Measurements from ENCODE around the gene SLC17A8.

SLC17A8 gene

DNA sequence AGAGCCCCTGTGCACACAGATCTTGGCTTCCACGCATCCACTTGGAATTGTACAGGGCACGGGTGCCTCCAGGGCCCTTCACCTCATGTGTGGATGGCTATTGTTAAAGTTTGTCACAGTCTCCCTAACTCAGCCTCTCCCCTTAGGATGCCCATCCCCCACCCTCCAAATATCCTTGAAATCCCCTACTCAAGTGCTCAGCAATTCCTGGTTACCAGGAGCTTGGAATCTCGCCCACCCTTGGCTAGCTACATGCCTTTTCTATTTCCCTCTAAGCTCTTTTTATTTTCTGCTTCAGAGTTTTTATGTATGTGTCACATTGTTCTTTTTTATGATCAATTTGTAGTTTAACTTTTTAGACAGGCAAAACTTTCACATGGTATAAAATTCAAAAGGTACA lies 103.8 kb downstream of the SLC17A8 start:
- no peak for DNase-seq
- intact Hi-C loops (cut with DNase I): no loop called here

DNA sequence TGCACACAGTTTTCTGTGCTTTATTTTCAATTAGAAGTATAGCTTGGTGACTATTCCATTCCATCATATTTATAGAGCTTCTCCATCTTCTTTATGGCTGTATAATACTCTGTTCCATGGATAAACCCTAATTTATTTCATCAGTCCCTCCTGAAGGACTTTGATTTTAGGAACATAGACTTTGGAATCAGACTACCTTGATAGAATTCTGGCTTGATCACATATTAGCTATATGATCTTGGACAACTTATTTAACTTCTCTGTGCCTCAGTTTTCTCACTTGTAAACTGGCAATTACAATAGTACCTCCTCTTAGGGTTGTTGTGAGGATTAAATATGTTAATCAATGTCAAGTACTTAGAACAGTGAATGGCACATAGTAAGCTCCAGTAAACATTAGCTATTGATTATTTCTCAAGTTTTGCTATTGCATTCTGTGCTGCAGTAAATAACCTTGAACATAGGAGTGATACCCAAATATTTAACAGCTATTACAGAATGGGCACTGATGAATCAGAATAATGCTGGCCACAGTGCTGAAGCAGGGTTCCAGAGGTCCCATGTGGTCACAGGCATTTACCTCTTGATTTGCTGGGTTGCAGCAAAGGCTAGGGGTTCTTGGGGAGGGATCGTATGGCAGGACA lies 104.6 kb downstream of the SLC17A8 start:
- intact Hi-C loops (cut with DNase I): no loop called here
- no peak for DNase-seq

- intact Hi-C loops (cut with DNase I): no loop called here
- DNase-seq: no peak
Observed at GRCh38 chr12:100463661-100464060, 106.8 kb downstream of the SLC17A8 start.

DNA sequence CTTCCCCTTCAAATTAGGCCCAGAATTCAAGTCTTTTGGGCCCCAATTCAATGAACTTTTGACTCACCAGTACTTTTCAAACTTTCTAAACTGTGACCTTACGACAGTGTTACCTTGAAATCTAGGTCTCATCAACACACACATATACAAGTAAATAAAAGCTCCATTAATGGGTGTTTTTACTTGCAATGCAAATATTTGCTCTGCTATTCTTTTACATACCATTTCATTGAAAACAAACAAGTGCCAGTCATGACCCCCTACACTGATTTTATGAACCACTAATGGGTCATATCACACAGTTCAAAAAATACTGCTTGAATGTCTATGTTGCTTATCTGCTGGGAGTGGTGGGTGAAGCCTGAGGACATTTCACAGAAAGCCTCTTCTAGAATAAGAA lies 107.7 kb downstream of the SLC17A8 start:
- intact Hi-C loops (cut with DNase I): no loop called here

DNA sequence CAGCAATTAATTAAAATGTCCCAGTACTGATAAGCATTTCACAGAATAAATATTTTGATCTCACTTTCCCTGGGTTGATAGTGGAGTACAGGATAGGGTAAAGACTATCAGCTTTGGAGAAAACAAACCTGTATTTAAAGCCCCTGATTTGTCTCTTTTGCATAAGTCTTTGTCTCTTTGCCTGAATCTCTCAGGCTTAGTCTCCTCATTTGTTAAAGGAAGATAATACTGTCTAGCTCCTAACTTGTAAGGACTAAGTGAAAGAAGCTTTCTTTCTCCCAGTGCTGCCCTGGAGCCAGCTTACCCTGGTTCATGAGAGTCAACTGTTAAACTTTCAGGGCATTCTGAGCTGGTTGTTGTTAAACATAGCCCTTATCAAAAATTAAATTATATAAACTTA lies 111.3 kb downstream of the SLC17A8 start:
- no peak for DNase-seq
- intact Hi-C loops (cut with DNase I): no loop called here

More for the DNA sequence above, 107.7 kb downstream of the SLC17A8 start:
- no peak for DNase-seq

Measured in head of caudate nucleus (tissue), 42 donors.